HG03442 (cell line): ENCODE data around the gene PROSER3.

ENCODE experiments used
- ATAC-seq: cut with Tn5 transposase; IDR thresholded peaks from one replicate; pipeline ENCODE4 v1.9.1; 2021; ENCODE audit warnings: mild to moderate bottlenecking, moderate library complexity; ENCODE audit not compliant: unreplicated experiment

Gene PROSER3

DNA sequence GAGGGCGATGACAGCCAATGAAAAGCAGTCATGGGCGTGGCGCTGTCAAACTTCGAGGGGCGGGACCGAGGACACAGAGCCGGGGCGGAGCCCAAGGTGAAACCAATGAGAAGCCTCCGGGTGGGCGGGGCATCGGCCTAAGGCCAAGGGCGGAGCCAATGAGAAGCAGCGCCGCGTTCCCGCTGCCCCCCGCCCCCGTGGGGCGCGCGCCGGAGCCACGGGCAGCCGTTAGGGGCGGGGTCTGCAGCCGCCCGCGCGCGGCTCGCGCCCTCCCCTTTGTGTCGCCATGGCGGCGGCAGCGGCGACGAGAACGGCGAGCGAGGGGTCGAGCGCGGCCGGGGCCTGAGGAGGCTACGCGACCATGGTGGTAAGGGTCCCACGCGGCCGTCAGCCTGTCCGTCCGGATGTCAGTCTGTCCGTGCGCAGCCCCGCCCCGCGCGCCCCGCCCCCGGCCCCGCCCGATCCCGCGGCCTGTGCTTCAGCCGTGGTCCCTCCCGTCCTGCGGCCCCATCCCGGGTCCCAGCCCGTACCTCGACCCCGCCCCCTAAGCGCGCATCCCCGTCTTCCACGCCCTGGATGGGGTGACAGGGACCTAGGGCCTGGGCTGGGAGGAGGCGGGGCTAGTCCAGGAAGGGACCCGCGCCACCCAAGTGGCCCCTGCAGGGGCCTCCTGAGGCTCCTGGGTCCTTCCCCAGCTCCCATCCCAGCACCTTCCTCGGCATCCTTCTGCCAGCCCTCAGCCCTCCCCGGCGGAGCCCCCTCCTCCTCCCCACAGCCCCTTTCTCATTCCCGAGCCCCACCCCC lies 17.5 kb downstream of the PROSER3 start, which contains the start of gene ARHGAP33:
TSS of gene ARHGAP33 (plus strand) at position 267 of the 804 bp plus-strand sequence. CDS start at position 362, 95 bp downstream.
- ATAC-seq = peak; percentile 89

DNA sequence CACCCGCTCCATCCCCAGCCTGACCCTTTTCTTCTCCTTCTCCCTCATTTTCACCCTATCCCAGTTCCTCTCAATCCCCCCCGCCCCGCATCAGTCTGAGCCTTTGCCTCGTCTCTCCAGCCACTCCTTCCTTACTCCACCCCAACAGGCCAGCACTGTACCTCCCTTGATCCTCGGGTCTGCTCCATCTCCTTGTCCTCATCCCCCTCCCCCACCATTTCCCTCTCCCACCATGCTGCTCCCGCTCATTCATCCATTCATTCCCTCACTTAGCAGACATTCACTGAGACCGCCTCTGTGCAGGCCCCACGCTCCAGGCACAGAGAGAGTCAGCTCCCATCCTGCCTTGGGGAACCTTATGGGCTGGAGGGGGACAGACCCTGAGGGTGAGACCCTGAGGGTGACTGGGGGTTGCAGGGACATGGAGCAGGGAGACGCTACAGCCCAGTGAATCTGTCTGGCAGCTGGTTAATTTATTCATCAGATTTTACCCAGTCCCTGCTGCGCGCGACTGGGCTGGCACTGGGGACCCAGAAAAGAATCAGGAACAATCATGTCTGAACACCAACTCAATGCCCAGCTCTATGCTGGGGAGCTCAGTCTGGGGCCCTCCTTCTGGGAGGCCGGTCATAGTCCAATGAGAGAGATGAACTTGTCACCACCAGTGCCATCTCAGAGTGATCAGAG lies 18.3 kb downstream of the PROSER3 start:
- ATAC-seq = no peak

DNA sequence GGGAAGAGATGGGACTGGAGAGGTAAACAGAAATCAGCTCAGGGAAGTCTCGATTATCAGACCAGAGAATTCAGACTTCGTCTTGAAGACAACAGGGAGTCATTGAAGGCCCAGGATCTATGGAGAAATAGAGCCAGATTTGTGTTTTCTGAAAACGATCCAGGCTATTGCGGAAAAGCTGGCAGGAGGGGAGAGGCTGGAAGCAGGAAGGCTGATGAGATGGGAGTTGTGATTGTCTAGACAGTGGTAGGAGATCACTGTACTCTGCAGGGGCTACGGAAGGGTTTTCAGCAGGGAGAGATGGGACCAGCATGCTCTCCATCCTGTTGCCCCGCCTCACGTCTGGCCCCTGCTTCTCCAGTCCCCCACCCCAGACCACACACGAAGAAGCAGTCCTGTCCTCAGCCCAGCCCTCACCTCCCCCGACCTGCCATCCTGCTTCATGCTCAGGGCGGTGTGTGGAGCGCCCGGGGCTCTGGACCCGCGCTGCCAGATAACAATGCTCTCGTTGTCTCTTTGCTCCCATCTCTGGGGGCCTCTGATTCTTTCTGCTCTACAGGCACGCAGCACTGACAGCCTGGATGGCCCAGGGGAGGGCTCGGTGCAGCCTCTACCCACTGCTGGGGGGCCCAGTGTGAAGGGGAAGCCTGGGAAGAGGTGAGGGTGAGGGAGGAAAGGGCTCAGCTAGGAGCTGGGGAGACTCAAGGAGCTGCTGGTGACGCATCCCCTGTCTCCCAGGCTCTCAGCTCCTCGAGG lies 19.3 kb downstream of the PROSER3 start:
- no peak for ATAC-seq

GRCh38 chr19:35777961-35778360 lies 20.0 kb downstream of the PROSER3 start:
- no peak for ATAC-seq

- no peak for ATAC-seq
These were observed 21.1 kb downstream of the PROSER3 start for GRCh38 chr19:35779033-35779432.

- no peak for ATAC-seq
These were observed 22.1 kb downstream of the PROSER3 start for GRCh38 chr19:35780058-35780457.

GRCh38 chr19:35780717-35781116 lies 22.7 kb downstream of the PROSER3 start:
- no peak for ATAC-seq

DNA sequence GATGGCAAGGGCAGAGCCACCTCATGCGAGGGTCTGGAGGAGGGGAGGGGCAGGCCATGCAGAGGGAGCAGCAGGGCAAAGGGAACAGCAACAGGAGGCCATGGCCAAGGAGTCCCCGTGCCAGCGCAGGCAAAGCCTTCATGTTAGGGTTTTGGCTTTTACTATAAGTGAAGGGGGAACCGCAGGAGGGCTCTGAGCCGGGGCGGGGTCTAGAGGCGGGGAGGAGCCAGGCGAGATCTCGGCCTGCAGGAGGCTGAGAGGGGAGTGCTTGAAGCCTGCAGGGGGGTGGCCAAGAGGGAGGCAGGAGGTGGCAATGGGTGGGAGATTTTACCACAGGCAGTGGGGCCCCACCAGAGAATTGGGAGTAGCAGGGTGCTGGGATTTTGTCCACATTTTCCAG lies 23.7 kb downstream of the PROSER3 start:
- no peak for ATAC-seq

DNA sequence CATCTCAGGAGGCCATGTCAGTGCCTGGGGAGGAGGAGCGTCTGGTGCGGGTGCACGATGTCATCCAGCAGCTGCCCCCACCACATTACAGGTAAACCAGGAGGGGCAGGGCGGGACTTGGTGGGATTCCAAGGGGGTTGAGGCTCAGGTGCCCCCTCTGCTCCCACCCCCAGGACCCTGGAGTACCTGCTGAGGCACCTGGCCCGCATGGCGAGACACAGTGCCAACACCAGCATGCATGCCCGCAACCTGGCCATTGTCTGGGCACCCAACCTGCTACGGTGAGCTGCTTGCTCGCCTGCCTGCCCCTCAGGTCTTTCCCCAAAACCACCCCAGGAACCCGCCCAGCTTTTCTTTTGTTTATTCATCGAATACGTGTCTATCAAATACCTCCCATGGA lies 24.6 kb downstream of the PROSER3 start:
- ATAC-seq = no peak

- no peak for ATAC-seq
These were observed 25.8 kb downstream of the PROSER3 start for GRCh38 chr19:35783469-35784434.

- no peak for ATAC-seq
These were observed 26.7 kb downstream of the PROSER3 start for GRCh38 chr19:35784503-35785338.

DNA sequence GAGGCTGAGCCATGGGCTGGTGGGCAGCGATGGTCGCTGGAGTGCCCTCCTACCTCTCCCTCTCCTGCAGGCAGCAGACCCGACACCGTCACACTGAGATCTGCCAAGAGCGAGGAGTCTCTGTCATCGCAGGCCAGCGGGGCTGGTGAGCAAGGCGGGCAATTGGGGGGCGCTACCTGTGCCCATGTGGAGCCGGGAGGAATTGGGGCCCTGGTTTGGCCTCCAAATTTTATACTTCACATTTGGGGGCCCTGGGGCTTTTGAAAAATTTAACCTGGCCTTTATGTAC lies 27.3 kb downstream of the PROSER3 start:
- no peak for ATAC-seq

GRCh38 chr19:35786299-35787160 lies 28.6 kb downstream of the PROSER3 start:
- ATAC-seq = no peak

DNA sequence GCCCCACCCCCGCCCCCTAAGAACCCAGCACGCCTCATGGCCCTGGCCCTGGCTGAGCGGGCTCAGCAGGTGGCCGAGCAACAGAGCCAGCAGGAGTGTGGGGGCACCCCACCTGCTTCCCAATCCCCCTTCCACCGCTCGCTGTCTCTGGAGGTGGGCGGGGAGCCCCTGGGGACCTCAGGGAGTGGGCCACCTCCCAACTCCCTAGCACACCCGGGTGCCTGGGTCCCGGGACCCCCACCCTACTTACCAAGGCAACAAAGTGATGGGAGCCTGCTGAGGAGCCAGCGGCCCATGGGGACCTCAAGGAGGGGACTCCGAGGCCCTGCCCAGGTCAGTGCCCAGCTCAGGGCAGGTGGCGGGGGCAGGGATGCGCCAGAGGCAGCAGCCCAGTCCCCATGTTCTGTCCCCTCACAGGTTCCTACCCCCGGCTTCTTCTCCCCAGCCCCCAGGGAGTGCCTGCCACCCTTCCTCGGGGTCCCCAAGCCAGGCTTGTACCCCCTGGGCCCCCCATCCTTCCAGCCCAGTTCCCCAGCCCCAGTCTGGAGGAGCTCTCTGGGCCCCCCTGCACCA lies 29.3 kb downstream of the PROSER3 start:
- ATAC-seq = no peak

DNA sequence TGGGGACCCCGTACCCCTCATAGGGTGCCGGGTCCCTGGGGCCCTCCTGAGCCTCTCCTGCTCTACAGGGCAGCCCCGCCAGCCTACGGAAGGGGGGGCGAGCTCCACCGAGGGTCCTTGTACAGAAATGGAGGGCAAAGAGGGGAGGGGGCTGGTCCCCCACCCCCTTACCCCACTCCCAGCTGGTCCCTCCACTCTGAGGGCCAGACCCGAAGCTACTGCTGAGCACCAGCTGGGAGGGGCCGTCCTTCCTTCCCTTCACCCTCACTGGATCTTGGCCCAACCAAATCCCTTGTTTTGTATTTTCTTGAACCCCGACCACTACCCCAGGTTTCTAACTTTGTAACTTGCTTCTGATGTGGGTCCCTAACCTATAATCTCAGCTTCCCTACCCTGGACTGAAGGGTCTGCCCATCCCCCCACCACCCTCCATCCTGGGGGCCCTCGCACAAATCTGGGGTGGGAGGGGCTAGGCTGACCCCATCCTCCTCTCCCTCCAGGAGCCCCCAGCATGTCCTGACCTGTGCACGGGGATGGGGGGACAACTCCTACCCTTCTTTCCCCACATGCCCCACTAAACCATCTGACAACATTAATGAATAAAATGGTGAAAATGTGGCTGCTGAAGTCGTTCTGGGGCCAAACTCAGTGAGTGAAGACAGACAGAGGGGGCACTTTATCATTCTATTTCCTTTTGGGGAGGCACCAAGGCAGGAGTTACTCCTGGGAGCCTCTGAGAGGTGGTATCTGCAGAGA lies 30.4 kb downstream of the PROSER3 start:
- no peak for ATAC-seq

- no peak for ATAC-seq
These were observed 31.4 kb downstream of the PROSER3 start for GRCh38 chr19:35789195-35789977.
